HepG2 (cell line): ENCODE results near the gene ANKFY1. TPM values are rescaled to one million over a fixed set of nuclear protein-coding genes. Genes with fewer than 3 reads are reported as not detected.

Source experiments
- CAMTA2 ChIP-seq: sonication (generic); formaldehyde crosslinking; IDR thresholded peaks from 2 replicates; pipeline ENCODE4 v1.4.0; 2020; ENCODE audit warnings: mild to moderate bottlenecking, missing genetic modification reagents, borderline replicate concordance
- CBX2 ChIP-seq, 2 experiments: fragments of 200-600 bp in 1 of 2; sonication (generic); formaldehyde crosslinking in 1 of 2; IDR thresholded peaks; 2 replicates each; pipeline versions ENCODE4 v1.7.0 to v1.8.1; 2018 to 2022; ENCODE audit warnings: low read depth in 2 of 2, low read length in 1 of 2, mild to moderate bottlenecking in 1 of 2, missing genetic modification reagents in 1 of 2
- GZF1 ChIP-seq: sonication (generic); formaldehyde crosslinking; IDR thresholded peaks from 2 replicates; pipeline ENCODE4 v1.5.1; 2020; ENCODE audit warnings: mild to moderate bottlenecking, missing genetic modification reagents
- HHEX ChIP-seq: IDR thresholded peaks from 2 replicates; pipeline ENCODE4 v1.6.1; 2016; ENCODE audit warnings: control low read depth
- HMG20A ChIP-seq: IDR thresholded peaks from 2 replicates; pipeline ENCODE4 v1.6.1; 2016; ENCODE audit warnings: borderline replicate concordance
- MAF1 ChIP-seq: sonication (generic); formaldehyde crosslinking; IDR thresholded peaks from 2 replicates; pipeline ENCODE4 v1.5.0; 2020; ENCODE audit warnings: missing genetic modification reagents, borderline replicate concordance
- PCBP2 ChIP-seq: fragments of 200-400 bp; formaldehyde crosslinking; optimal IDR thresholded peaks from 2 replicates; pipeline ENCODE3; 2018; ENCODE audit warnings: low read length, low read depth; ENCODE audit not compliant: poor library complexity, severe bottlenecking
- RFX3 ChIP-seq: IDR thresholded peaks from 2 replicates; pipeline ENCODE4 v1.6.1; 2016; ENCODE audit warnings: missing biosample characterization, missing genetic modification reagents
- RFXAP ChIP-seq: sonication (generic); formaldehyde crosslinking; IDR thresholded peaks from 2 replicates; pipeline ENCODE4 v1.4.0; 2020; ENCODE audit warnings: missing genetic modification reagents, borderline replicate concordance
- SMARCE1 ChIP-seq: fragments of 450-650 bp; IDR thresholded peaks from 2 replicates; pipeline ENCODE4 v1.6.1; 2017; ENCODE audit warnings: borderline replicate concordance
- ZNF350 ChIP-seq: sonication (generic); formaldehyde crosslinking; IDR thresholded peaks from 2 replicates; pipeline ENCODE4 v1.4.0; 2020; ENCODE audit warnings: mild to moderate bottlenecking, low read depth, missing genetic modification reagents, borderline replicate concordance
- polyA plus RNA-seq, 8 experiments: library from polyadenylated mRNA; depleted of rRNA in 3 of 8; stranded (reverse) in 7 of 8; unstranded in 1 of 8; fragments of >200 nt; fragmentation: Illumina TruSeq in 4 of 8; extraction: Trizol in 4 of 8; gene quantifications; 2 replicates each; pipeline versions ENCODE4 v1.2.1 to v1.2.3, GENCODE V29; 2011 to 2016; ENCODE audit warnings: low read depth in 4 of 8, missing spikeins in 1 of 8, mixed read lengths in 1 of 8; ENCODE audit not compliant: insufficient read depth in 1 of 8
- total RNA-seq, 5 experiments: library from RNA; depleted of rRNA; stranded (reverse); fragments of >200 nt; fragmentation: Illumina TruSeq; extraction: Trizol; gene quantifications; 2 replicates each; pipeline ENCODE4 v1.2.3, GENCODE V29; 2016; ENCODE audit warnings: low read depth in 1 of 5
- TF ChIP-seq, protein P1 (sequence below): sonication (generic); formaldehyde crosslinking; IDR thresholded peaks from 2 replicates; pipeline ENCODE4 v1.4.0; 2020; ENCODE audit warnings: missing genetic modification reagents, borderline replicate concordance
- TF ChIP-seq, protein P2 (sequence below): sonication (generic); formaldehyde crosslinking; IDR thresholded peaks from 2 replicates; pipeline ENCODE4 v1.5.1; 2020; ENCODE audit warnings: mild to moderate bottlenecking, missing genetic modification reagents
- TF ChIP-seq, protein P3 (sequence below), 2 experiments: IDR thresholded peaks; 2 replicates each; pipeline ENCODE4 v1.6.1; 2011 to 2012; ENCODE audit warnings: low read length in 2 of 2, borderline replicate concordance in 1 of 2, low read depth in 1 of 2, mild to moderate bottlenecking in 1 of 2, moderate library complexity in 1 of 2
- TF ChIP-seq, protein P4 (sequence below): sonication (generic); formaldehyde crosslinking; IDR thresholded peaks from 2 replicates; pipeline ENCODE4 v1.4.0; 2020; ENCODE audit warnings: missing genetic modification reagents

Gene ANKFY1
- total and polyA plus RNA-seq, 2 of the 13 experiments (the other 11 are each of a cell fraction or from before 2014, with no cell fraction given), result 11.9 to 16.8 TPM

DNA sequence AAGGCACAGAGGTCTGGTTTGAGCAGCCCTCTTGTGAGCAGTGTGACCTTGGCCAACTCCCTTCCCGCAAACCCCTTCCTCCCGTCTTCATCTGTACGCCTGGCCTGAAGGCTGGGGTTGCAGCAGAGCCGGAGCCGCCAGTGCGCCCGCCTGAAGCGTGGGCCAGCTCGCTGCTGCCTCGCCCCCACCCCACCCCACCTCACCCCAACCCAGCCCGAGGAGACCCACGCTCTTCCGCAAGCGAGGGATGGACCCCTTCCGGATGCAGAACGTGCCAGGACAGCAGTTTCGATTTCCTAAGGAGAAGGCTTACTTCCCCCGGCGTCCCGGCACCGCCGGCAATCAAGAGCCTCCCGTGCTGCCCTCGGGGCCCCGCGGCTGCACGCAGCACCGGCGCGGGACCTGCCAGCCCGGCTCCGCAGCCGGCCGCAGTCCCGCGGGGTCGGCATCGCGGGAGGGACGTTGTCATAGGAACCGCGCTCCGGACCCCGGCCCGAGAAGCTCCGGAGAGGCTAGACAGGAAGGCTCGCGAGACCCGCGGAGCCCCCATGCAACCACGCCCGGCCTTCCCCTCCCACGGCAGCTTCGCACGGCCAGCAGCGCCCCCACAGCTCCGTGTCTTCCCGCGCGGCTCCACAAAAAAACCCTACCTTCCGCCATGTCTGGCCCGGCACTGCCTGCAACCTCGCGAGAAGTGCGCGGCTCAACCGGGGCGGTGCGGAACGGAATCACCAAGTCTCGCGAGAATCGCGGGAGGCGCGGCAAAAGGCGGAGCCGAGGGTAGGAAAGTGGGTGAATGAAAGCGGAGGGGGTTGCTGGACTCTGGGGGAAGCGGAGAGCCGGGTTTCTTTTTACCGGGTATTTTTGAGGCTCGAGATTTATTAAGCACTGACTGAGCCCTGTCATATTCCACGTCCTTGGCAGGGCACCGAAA, at the start of gene ANKFY1 (continued):
- TF ChIP-seq, protein P1, sequence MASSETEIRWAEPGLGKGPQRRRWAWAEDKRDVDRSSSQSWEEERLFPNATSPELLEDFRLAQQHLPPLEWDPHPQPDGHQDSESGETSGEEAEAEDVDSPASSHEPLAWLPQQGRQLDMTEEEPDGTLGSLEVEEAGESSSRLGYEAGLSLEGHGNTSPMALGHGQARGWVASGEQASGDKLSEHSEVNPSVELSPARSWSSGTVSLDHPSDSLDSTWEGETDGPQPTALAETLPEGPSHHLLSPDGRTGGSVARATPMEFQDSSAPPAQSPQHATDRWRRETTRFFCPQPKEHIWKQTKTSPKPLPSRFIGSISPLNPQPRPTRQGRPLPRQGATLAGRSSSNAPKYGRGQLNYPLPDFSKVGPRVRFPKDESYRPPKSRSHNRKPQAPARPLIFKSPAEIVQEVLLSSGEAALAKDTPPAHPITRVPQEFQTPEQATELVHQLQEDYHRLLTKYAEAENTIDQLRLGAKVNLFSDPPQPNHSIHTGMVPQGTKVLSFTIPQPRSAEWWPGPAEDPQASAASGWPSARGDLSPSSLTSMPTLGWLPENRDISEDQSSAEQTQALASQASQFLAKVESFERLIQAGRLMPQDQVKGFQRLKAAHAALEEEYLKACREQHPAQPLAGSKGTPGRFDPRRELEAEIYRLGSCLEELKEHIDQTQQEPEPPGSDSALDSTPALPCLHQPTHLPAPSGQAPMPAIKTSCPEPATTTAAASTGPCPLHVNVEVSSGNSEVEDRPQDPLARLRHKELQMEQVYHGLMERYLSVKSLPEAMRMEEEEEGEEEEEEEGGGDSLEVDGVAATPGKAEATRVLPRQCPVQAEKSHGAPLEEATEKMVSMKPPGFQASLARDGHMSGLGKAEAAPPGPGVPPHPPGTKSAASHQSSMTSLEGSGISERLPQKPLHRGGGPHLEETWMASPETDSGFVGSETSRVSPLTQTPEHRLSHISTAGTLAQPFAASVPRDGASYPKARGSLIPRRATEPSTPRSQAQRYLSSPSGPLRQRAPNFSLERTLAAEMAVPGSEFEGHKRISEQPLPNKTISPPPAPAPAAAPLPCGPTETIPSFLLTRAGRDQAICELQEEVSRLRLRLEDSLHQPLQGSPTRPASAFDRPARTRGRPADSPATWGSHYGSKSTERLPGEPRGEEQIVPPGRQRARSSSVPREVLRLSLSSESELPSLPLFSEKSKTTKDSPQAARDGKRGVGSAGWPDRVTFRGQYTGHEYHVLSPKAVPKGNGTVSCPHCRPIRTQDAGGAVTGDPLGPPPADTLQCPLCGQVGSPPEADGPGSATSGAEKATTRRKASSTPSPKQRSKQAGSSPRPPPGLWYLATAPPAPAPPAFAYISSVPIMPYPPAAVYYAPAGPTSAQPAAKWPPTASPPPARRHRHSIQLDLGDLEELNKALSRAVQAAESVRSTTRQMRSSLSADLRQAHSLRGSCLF, result no peak
- TF ChIP-seq CAMTA2 (CRISPR knock-in tag) (no peak), HHEX (CRISPR knock-in tag) (no peak), CBX2 (IDR thresholded peaks at IDR 0.05; ENCODE audit: low read depth, low read length) (no peak), CBX2 (CRISPR knock-in tag; IDR thresholded peaks at IDR 0.05; ENCODE audit: low read depth) (no peak), GZF1 (CRISPR knock-in tag) (no peak), PCBP2 (no peak), SMARCE1 (no peak), HMG20A (no peak), MAF1 (CRISPR knock-in tag) (no peak; the same call in 1 of the 2 replicates), ZNF350 (CRISPR knock-in tag) (peak; percentile 86), RFXAP (CRISPR knock-in tag) (no peak), RFX3 (CRISPR knock-in tag) (peak; percentile 60; the same call in 1 of the 2 replicates)
- TF ChIP-seq, protein P2, sequence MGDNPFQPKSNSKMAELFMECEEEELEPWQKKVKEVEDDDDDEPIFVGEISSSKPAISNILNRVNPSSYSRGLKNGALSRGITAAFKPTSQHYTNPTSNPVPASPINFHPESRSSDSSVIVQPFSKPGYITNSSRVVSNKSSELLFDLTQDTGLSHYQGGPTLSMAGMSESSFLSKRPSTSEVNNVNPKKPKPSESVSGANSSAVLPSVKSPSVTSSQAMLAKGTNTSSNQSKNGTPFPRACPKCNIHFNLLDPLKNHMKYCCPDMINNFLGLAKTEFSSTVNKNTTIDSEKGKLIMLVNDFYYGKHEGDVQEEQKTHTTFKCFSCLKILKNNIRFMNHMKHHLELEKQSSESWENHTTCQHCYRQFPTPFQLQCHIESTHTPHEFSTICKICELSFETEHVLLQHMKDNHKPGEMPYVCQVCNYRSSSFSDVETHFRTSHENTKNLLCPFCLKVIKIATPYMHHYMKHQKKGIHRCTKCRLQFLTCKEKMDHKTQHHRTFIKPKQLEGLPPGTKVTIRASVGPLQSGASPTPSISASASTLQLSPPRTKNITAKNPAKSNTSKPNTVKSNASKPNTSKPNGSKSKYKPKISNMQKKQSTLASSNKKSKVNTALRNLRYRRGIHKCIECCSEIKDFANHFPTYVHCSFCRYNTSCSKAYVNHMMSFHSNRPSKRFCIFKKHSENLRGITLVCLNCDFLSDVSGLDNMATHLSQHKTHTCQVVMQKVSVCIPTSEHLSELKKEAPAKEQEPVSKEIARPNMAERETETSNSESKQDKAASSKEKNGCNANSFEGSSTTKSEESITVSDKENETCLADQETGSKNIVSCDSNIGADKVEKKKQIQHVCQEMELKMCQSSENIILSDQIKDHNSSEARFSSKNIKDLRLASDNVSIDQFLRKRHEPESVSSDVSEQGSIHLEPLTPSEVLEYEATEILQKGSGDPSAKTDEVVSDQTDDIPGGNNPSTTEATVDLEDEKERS (CRISPR knock-in tag), result peak; percentile 35; the same call in 1 of the 2 replicates
- TF ChIP-seq, protein P3, sequence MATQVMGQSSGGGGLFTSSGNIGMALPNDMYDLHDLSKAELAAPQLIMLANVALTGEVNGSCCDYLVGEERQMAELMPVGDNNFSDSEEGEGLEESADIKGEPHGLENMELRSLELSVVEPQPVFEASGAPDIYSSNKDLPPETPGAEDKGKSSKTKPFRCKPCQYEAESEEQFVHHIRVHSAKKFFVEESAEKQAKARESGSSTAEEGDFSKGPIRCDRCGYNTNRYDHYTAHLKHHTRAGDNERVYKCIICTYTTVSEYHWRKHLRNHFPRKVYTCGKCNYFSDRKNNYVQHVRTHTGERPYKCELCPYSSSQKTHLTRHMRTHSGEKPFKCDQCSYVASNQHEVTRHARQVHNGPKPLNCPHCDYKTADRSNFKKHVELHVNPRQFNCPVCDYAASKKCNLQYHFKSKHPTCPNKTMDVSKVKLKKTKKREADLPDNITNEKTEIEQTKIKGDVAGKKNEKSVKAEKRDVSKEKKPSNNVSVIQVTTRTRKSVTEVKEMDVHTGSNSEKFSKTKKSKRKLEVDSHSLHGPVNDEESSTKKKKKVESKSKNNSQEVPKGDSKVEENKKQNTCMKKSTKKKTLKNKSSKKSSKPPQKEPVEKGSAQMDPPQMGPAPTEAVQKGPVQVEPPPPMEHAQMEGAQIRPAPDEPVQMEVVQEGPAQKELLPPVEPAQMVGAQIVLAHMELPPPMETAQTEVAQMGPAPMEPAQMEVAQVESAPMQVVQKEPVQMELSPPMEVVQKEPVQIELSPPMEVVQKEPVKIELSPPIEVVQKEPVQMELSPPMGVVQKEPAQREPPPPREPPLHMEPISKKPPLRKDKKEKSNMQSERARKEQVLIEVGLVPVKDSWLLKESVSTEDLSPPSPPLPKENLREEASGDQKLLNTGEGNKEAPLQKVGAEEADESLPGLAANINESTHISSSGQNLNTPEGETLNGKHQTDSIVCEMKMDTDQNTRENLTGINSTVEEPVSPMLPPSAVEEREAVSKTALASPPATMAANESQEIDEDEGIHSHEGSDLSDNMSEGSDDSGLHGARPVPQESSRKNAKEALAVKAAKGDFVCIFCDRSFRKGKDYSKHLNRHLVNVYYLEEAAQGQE (IDR thresholded peaks at IDR 0.05; ENCODE audit: borderline replicate concordance in 1 of 2, low read depth in 1 of 2, low read length in 2 of 2), result no peak; a peak in 1 of 4 replicates
- TF ChIP-seq, protein P4, sequence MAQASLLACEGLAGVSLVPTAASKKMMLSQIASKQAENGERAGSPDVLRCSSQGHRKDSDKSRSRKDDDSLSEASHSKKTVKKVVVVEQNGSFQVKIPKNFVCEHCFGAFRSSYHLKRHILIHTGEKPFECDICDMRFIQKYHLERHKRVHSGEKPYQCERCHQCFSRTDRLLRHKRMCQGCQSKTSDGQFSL (CRISPR knock-in tag), result peak; percentile 79; the same call in 1 of the 2 replicates
